Esophagus squamous epithelium (tissue), 5 donors: Measurements from ENCODE around the gene TMEM14A. TPM values are rescaled to one million over a fixed set of nuclear protein-coding genes. Genes with fewer than 3 reads are reported as not detected.
"Not testable (repeated sequence)": the region's sequence is repeated elsewhere in the genome, so short reads cannot be mapped to it uniquely, and the experiment has no call there.

Experiments
- DNase-seq: peaks from one replicate; lab custom pipeline; 2025; lab: John Stamatoyannopoulos, UW
- H3K27ac ChIP-seq, 4 donors: fragments of 200-600 bp; sonication (generic); one replicate each; pipeline ENCODE4 v1.5.1; 2016 to 2019; ENCODE audit warnings: mild to moderate bottlenecking in 1 of 4
- H3K27me3 ChIP-seq, 4 donors: fragments of 200-600 bp; sonication (generic); 1 replicate in 3 of 4; 2 replicates in 1 of 4; pipeline versions ENCODE4 v1.5.1 to v1.6.0; 2017 to 2021; ENCODE audit warnings: antibody characterized with exemption in 1 of 4
- H3K36me3 ChIP-seq, 3 donors: fragments of 200-600 bp; sonication (generic); one replicate each; pipeline ENCODE4 v1.5.1; 2016 to 2019
- H3K4me1 ChIP-seq, 3 donors: fragments of 200-600 bp; sonication (generic); one replicate each; pipeline ENCODE4 v1.5.1; 2017 to 2019
- H3K4me3 ChIP-seq, 4 donors: fragments of 200-600 bp; sonication (generic); 1 replicate in 3 of 4; 2 replicates in 1 of 4; pipeline ENCODE4 v1.5.1; 2016 to 2019; ENCODE audit warnings: mild to moderate bottlenecking in 2 of 4, moderate library complexity in 1 of 4
- H3K9me3 ChIP-seq, 3 donors: fragments of 200-600 bp; sonication (generic); one replicate each; pipeline ENCODE4 v1.5.1; 2016 to 2019
- POLR2A ChIP-seq, 4 donors: fragments of 450-650 bp; IDR thresholded peaks; one replicate each; pipeline ENCODE4 v1.6.1; 2017; ENCODE audit warnings: antibody characterized with exemption in 4 of 4, mild to moderate bottlenecking in 4 of 4, moderate library complexity in 3 of 4
- whole genome bisulfite sequencing, 2 donors: methylation state at CpG; one replicate each; pipeline ENCODE4 v1.1.5; 2018; 5-methylcytosine and 5-hydroxymethylcytosine counted together
- intact Hi-C: fragments of 100-400 bp; cut with DNase I; formaldehyde crosslinking; loops from one replicate; pipeline ENCODE4 v1.15.0; 2022
- total RNA-seq, 4 donors: library from RNA; depleted of rRNA; stranded (reverse); fragments of >200 nt; gene quantifications; one replicate each; pipeline ENCODE4 v1.1.0, GENCODE V29; 2016
- TF ChIP-seq, protein P1 (sequence below), 6 experiments: fragments of 450-650 bp in 4 of 6; fragments of 200-600 bp in 2 of 6; sonication (generic) in 2 of 6; IDR thresholded peaks; one replicate each; pipeline ENCODE4 v1.5.1; 2016 to 2019; ENCODE audit warnings: antibody characterized with exemption in 6 of 6, mild to moderate bottlenecking in 4 of 6, moderate library complexity in 4 of 6
- donor health status: DM: yes; HTN: yes; CAD: no.

The TMEM14A gene
- total RNA-seq, 4 donors from 2014 or later = 38.1 to 102 (median 51.3) TPM

DNA sequence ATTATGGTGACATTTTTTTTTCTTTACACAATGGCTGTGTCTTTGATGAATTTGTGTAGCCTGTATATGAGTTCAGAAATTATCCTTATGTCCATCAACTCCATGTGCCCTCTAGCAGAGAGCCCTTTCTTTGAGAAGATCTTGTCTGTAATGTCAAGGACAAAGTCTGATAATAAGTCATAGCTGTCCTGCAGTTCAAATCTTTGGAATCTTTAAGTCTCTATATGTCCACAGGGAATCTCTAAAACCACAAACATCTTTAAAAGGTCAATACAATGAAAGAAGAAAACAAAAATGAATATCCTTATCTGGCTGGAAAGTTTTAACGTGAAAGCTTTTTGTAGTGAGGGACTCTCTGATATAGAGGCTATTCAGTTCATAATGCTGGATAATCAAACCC is 16.9 kb upstream of the TMEM14A start:
- H3K9me3 ChIP-seq = no peaks in the 10 kb centered on the region
- H3K27me3 ChIP-seq = peaks cover 0 to 11% (median 0%) of the 10 kb centered on the region in 4 donors
- no peak overlapping the region for H3K27ac ChIP-seq
- intact Hi-C loops = no loop called here
- no peak overlapping the region for H3K4me3 ChIP-seq
- no peak for DNase-seq
- no peaks in the 10 kb centered on the region for H3K36me3 ChIP-seq
- peaks cover 0 to 9% (median 0%) of the 10 kb centered on the region in 3 donors for H3K4me1 ChIP-seq
- WGBS, 2 donors = 91 to 100% methylated on average over 1 of the region's 1 CpG
- TF ChIP-seq, protein P1, sequence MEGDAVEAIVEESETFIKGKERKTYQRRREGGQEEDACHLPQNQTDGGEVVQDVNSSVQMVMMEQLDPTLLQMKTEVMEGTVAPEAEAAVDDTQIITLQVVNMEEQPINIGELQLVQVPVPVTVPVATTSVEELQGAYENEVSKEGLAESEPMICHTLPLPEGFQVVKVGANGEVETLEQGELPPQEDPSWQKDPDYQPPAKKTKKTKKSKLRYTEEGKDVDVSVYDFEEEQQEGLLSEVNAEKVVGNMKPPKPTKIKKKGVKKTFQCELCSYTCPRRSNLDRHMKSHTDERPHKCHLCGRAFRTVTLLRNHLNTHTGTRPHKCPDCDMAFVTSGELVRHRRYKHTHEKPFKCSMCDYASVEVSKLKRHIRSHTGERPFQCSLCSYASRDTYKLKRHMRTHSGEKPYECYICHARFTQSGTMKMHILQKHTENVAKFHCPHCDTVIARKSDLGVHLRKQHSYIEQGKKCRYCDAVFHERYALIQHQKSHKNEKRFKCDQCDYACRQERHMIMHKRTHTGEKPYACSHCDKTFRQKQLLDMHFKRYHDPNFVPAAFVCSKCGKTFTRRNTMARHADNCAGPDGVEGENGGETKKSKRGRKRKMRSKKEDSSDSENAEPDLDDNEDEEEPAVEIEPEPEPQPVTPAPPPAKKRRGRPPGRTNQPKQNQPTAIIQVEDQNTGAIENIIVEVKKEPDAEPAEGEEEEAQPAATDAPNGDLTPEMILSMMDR (IDR thresholded peaks at IDR 0.05) = no peak
- no peak for TF ChIP-seq POLR2A (IDR thresholded peaks at IDR 0.05)

DNA sequence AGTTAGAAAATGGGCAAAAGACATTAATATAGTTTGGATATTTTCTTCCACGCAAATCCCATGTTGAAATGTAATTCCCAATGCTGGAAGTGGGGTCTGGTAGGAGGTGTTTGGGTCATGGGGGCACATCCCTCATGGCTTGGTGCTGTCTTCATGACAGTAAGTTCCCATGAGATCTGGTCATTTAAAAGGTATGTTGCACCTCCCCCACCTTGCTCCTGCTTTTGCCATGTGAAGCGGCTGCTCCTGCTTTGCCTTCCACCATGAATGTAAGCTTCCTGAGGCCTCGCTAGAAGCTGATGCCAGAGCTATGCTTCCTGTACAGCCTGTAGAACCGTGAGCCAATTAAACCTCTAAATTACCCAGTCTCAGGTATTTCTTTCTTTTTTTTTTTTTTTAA is 16.3 kb upstream of the TMEM14A start:
- 77 to 85% methylated on average over 4 of the region's 4 CpGs for WGBS, 2 donors
- no peak overlapping the region for H3K4me3 ChIP-seq
- H3K4me1 ChIP-seq = peaks cover 0 to 9% (median 0%) of the 10 kb centered on the region in 3 donors
- no peaks in the 10 kb centered on the region for H3K36me3 ChIP-seq
- TF ChIP-seq, protein P1 (IDR thresholded peaks at IDR 0.05) = no peak
- no peak for TF ChIP-seq POLR2A (IDR thresholded peaks at IDR 0.05)
- H3K9me3 ChIP-seq = no peaks in the 10 kb centered on the region
- H3K27me3 ChIP-seq = peaks cover 0 to 11% (median 0%) of the 10 kb centered on the region in 4 donors
- intact Hi-C loops = no loop called here
- no peak for DNase-seq
- H3K27ac ChIP-seq = no peak overlapping the region

DNA sequence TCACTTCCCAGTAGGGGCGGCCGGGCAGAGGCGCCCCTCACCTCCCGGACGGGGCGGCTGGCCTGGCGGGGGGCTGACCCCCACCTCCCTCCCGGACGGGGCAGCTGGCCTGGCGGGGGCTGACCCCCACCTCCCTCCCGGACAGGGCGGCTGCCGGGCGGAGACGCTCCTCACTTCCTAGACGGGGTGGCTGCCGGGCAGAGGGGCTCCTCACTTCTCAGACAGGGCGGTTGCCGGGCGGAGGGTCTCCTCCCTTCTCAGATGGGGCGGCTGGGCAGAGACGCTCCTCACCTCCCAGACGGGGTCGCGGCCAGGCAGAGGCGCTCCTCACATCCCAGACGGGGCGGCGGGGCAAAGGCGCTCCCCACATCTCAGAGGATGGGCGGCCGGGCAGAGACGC is 15.0 kb upstream of the TMEM14A start:
- intact Hi-C loops, H3K4me3 ChIP-seq, H3K27ac ChIP-seq, H3K9me3 ChIP-seq, H3K36me3 ChIP-seq, DNase-seq: not testable (repeated sequence)
- H3K4me1 ChIP-seq = peaks cover 0 to 11% (median 0%) of the 10 kb centered on the region in 3 donors
- WGBS, 2 donors = no CpG with 5 or more reads among the region's 33 CpGs
- peaks cover 0 to 11% (median 0%) of the 10 kb centered on the region in 4 donors for H3K27me3 ChIP-seq

DNA sequence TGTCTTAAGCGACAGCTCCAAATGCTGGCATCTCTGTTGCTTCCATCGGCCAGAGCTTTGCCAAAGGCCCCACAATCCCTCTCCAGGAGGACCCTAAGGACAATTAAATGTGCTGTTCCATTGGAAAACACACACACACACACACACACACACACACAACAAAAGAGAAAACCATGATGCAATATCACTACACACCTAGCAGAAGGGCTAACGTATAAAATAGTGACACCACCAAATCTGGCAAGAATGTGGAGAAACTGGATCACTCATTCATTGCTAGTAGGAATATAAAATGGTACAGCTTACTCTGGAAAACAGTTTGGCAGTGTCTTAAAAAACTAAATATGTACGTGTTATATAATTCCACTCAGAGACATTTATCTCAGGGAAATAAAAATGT is 13.0 kb upstream of the TMEM14A start:
- DNase-seq = no peak
- intact Hi-C loops = no loop called here
- H3K36me3 ChIP-seq = no peaks in the 10 kb centered on the region

DNA sequence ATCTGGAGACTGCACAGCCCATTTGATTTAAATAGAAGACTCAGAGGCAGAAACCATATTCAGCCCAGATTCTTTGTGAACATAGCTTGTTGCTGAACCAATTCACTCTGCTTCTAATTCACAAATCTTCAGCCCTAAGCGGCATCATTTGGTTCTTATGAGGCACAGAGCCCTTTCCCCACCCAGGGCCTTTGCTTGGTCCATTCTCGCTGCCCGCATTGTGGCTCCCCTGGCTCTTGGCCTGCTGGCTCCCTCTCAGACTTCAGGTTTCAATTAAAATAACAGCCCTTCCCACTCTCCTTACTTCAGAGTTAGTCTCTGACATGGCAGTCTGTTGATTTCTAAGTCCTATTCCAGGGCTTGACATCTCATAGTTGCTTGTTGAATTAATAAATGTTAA is 9.4 kb upstream of the TMEM14A start:
- no peak overlapping the region for H3K27ac ChIP-seq
- no peak for DNase-seq
- WGBS, 2 donors = 61 to 65% methylated on average over 3 of the region's 3 CpGs
- no peak overlapping the region for H3K4me3 ChIP-seq
- peaks cover 0 to 3% (median 0%) of the 10 kb centered on the region in 3 donors for H3K36me3 ChIP-seq
- H3K4me1 ChIP-seq = peaks cover 8 to 39% (median 19%) of the 10 kb centered on the region in 3 donors
- TF ChIP-seq POLR2A (IDR thresholded peaks at IDR 0.05) = no peak
- TF ChIP-seq, protein P1 (IDR thresholded peaks at IDR 0.05) = no peak
- intact Hi-C loops = loop anchor here (5.0 kb wide), 2 partner anchors 244 to 259 kb away; no protein-coding TSS in a partner anchor
- no peaks in the 10 kb centered on the region for H3K9me3 ChIP-seq
- no peaks in the 10 kb centered on the region for H3K27me3 ChIP-seq

More for the DNA sequence above, 13.0 kb upstream of the TMEM14A start:
- Histone ChIP-seq H3K4me3 (no peak overlapping the region), H3K9me3 (no peaks in the 10 kb centered on the region), H3K4me1 (peaks cover 0 to 11% (median 0%) of the 10 kb centered on the region in 3 donors), H3K27me3 (peaks cover 0 to 9% (median 0%) of the 10 kb centered on the region in 4 donors), H3K27ac (no peak overlapping the region)
- WGBS, 2 donors = 66 to 84% methylated on average over 4 of the region's 4 CpGs
- TF ChIP-seq, protein P1 (IDR thresholded peaks at IDR 0.05) = no peak
- no peak for TF ChIP-seq POLR2A (IDR thresholded peaks at IDR 0.05)
